Measurements from ENCODE around the gene PKIG.

The PKIG gene

DNA sequence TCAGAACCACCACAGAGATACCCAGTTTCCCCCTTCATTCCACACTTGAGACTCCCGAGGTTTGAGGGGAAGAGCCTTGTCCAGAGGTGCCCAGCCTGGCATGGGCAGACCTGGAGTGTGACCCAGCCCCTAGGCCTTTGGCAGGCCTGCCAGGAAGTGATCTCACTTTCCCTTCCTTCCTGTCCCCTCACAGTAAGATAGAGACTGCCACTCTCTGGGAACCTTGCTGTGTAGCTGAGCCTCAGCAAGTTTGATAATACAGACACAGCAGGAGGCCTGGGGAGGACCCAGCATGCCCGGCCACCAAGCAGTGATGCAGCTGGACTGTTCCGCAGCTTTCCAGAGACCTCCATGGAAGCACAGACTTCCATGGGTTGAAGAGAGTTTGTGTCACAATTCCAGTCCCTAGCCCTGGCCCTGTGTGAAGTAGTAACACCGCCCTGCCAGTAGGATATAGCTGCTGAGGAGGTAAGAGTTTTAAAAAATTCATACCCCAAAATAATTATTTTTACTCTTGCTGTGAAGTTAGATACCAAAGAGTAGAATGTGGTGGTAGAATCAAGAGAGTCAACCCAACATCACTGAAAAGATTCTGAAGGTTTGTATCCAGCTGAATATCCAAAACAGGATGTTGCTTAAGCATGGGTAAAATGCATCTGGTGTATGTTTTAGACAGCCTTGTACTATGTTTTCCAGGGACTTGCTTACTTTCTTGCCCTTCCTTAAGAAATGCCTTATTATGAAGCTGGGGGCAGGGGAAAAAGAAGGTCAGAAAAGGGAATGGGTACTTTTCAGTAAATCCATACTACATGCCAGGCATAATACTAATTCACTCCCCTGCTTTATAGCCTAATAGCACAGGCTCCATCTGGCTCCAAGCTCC is 16.3 kb downstream of the PKIG start:
- Histone ChIP-seq H3K27me3 (ENCODE audit: insufficient read depth, poor library complexity, severe bottlenecking) (no peaks in the 10 kb centered on the region), H3K4me3 (replicated peaks; ENCODE audit: insufficient read depth, low read length) (no peak overlapping the region), H3K27ac (replicated peaks) (no peak overlapping the region; the same call in 1 of the 2 replicates)
- no peak for TF ChIP-seq GABPA (IDR thresholded peaks at IDR 0.05; ENCODE audit: low read depth)
- TF ChIP-seq, protein P1, sequence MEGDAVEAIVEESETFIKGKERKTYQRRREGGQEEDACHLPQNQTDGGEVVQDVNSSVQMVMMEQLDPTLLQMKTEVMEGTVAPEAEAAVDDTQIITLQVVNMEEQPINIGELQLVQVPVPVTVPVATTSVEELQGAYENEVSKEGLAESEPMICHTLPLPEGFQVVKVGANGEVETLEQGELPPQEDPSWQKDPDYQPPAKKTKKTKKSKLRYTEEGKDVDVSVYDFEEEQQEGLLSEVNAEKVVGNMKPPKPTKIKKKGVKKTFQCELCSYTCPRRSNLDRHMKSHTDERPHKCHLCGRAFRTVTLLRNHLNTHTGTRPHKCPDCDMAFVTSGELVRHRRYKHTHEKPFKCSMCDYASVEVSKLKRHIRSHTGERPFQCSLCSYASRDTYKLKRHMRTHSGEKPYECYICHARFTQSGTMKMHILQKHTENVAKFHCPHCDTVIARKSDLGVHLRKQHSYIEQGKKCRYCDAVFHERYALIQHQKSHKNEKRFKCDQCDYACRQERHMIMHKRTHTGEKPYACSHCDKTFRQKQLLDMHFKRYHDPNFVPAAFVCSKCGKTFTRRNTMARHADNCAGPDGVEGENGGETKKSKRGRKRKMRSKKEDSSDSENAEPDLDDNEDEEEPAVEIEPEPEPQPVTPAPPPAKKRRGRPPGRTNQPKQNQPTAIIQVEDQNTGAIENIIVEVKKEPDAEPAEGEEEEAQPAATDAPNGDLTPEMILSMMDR (IDR thresholded peaks at IDR 0.05; ENCODE audit: insufficient read depth, low read length) = no peak
- TF ChIP-seq, protein P2, sequence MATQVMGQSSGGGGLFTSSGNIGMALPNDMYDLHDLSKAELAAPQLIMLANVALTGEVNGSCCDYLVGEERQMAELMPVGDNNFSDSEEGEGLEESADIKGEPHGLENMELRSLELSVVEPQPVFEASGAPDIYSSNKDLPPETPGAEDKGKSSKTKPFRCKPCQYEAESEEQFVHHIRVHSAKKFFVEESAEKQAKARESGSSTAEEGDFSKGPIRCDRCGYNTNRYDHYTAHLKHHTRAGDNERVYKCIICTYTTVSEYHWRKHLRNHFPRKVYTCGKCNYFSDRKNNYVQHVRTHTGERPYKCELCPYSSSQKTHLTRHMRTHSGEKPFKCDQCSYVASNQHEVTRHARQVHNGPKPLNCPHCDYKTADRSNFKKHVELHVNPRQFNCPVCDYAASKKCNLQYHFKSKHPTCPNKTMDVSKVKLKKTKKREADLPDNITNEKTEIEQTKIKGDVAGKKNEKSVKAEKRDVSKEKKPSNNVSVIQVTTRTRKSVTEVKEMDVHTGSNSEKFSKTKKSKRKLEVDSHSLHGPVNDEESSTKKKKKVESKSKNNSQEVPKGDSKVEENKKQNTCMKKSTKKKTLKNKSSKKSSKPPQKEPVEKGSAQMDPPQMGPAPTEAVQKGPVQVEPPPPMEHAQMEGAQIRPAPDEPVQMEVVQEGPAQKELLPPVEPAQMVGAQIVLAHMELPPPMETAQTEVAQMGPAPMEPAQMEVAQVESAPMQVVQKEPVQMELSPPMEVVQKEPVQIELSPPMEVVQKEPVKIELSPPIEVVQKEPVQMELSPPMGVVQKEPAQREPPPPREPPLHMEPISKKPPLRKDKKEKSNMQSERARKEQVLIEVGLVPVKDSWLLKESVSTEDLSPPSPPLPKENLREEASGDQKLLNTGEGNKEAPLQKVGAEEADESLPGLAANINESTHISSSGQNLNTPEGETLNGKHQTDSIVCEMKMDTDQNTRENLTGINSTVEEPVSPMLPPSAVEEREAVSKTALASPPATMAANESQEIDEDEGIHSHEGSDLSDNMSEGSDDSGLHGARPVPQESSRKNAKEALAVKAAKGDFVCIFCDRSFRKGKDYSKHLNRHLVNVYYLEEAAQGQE (IDR thresholded peaks at IDR 0.05; ENCODE audit: insufficient replicate concordance, low read depth) = no peak
- no peak for TF ChIP-seq POLR2AphosphoS5 (IDR thresholded peaks at IDR 0.05; ENCODE audit: low read depth)
- TF ChIP-seq SPI1 (IDR thresholded peaks at IDR 0.05; ENCODE audit: borderline replicate concordance, low read depth) = no peak
- DNase-seq (ENCODE audit: low read depth in 1 of 2, low spot score in 1 of 2) = no peak

DNA sequence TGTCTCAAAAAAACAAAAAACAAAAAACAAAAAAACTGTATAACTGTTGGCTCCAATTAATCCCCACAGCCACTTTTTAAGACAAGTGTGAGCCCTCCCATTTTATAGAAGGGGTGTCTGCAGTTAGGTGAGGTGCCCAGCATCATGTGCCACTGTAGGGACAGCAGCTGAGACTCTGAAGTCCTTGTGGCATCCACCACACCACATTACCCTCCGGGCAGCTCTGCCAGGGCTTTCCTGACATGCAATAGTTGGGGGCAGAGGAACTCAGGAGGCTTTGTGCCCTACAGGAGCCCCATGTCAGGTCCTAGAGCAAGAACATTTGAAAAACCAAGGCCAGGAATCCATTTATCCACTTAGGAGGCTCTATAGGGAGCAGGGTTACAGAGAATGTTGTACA is 17.3 kb downstream of the PKIG start:
- H3K27ac ChIP-seq (replicated peaks) = no peak overlapping the region
- no peak for DNase-seq (ENCODE audit: low read depth in 1 of 2, low spot score in 1 of 2)
- no peak overlapping the region for H3K4me3 ChIP-seq (replicated peaks; ENCODE audit: insufficient read depth, low read length)
- TF ChIP-seq, protein P2 (IDR thresholded peaks at IDR 0.05; ENCODE audit: insufficient replicate concordance, low read depth) = no peak
- TF ChIP-seq SPI1 (IDR thresholded peaks at IDR 0.05; ENCODE audit: borderline replicate concordance, low read depth) (no peak), GABPA (IDR thresholded peaks at IDR 0.05; ENCODE audit: low read depth) (no peak), POLR2AphosphoS5 (IDR thresholded peaks at IDR 0.05; ENCODE audit: low read depth) (no peak)
- TF ChIP-seq, protein P1 (IDR thresholded peaks at IDR 0.05; ENCODE audit: insufficient read depth, low read length) = no peak
- H3K27me3 ChIP-seq (ENCODE audit: insufficient read depth, poor library complexity, severe bottlenecking) = no peaks in the 10 kb centered on the region

DNA sequence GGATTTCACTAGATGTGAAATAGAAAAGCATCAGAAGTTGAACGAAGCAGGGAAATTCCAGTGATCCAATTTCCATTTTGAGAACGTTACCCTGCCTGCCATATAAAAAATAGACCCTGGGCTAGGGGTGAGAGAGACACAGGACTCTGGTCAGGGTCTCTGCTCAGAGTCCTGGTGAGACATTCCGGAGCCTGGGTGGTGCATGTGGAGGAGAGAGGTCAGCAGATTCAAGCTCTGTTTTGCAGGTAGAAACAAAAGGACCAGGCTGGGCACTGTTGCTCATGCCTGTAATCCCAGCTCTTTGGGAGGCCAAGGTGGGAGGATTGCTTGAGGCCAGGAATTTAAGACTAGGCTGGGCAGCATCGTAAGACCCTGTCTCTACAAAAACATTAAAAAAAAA is 17.9 kb downstream of the PKIG start:
- DNase-seq (ENCODE audit: low read depth in 1 of 2, low spot score in 1 of 2) = no peak
- no peak overlapping the region for H3K4me3 ChIP-seq (replicated peaks; ENCODE audit: insufficient read depth, low read length)
- H3K27me3 ChIP-seq (ENCODE audit: insufficient read depth, poor library complexity, severe bottlenecking) = no peaks in the 10 kb centered on the region
- H3K27ac ChIP-seq (replicated peaks) = no peak overlapping the region
- TF ChIP-seq, protein P1 (IDR thresholded peaks at IDR 0.05; ENCODE audit: insufficient read depth, low read length) = no peak
- TF ChIP-seq GABPA (IDR thresholded peaks at IDR 0.05; ENCODE audit: low read depth) (no peak), SPI1 (IDR thresholded peaks at IDR 0.05; ENCODE audit: borderline replicate concordance, low read depth) (no peak), POLR2AphosphoS5 (IDR thresholded peaks at IDR 0.05; ENCODE audit: low read depth) (no peak)
- TF ChIP-seq, protein P2 (IDR thresholded peaks at IDR 0.05; ENCODE audit: insufficient replicate concordance, low read depth) = no peak

Measured in HL-60 (cell line).